GM18858 (cell line): Measurements from ENCODE around the gene ADIG.

ENCODE experiments used
- ATAC-seq: cut with Tn5 transposase; IDR thresholded peaks from one replicate; pipeline ENCODE4 v1.9.1; 2021; ENCODE audit not compliant: unreplicated experiment

The ADIG gene

DNA sequence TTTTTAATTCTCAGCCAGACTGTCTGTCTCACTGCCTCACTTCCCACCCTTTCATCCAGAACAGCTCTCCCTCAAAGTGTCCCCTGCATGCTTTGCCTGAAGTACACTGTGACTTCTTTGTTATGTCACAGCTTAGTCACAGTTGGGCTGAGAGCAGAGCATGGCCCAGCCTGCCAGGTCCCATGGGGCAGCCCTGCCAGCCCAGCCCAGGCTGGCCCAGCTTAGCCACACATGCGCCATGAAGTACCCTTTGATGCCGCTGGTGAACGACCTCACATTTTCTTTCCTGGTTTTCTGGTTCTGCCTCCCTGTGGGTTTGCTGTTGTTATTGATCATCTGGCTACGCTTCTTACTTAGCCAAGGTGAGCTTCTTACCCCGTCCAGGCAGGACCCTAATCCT, at the start of gene ADIG:
TSS of gene ADIG (plus strand) at position 185 of the 400 bp plus-strand sequence. CDS start at position 239, 54 bp downstream.
- ATAC-seq, result no peak

GRCh38 chr20:38534756-38535155, 46.2 kb upstream of the ADIG start:
- no peak for ATAC-seq

DNA sequence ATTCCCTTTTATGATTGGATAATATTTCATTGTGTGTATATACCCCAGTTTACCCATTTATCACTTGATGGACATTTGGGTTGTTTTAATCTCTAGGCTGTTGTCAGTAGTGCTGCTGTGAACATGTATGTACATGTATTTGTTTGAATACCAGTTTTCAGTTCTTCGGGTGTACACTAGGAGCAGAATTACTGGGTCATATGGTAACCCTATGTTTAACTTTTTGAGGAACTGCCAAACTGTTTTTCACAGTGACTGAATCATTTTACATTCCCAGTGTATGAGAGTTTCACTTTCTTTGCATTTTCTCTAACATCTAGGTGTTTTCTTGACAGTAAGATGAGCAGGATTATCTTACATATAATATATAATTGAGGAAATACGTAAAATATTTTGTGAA, 44.7 kb upstream of the ADIG start:
- no peak for ATAC-seq

- ATAC-seq, result no peak
Observed at GRCh38 chr20:38537176-38537575, 43.8 kb upstream of the ADIG start.

DNA sequence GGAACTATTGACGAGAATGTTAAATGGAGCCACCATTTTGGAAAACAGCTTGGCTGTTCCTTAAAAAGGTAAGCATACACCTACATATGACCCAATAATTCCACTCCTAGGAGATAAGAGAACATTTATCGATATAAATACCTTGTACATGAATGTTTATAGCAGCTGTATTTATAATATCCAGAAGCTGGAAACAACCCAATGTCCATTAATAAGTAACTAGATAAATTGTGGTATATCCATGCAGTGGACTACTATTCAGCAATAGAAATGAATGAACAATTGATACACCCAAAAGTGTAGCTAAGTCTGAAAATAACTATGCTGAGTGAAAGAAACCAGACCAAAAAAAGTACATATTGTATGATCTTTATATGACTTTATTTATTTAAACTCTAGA, 42.2 kb upstream of the ADIG start:
- no peak for ATAC-seq

DNA sequence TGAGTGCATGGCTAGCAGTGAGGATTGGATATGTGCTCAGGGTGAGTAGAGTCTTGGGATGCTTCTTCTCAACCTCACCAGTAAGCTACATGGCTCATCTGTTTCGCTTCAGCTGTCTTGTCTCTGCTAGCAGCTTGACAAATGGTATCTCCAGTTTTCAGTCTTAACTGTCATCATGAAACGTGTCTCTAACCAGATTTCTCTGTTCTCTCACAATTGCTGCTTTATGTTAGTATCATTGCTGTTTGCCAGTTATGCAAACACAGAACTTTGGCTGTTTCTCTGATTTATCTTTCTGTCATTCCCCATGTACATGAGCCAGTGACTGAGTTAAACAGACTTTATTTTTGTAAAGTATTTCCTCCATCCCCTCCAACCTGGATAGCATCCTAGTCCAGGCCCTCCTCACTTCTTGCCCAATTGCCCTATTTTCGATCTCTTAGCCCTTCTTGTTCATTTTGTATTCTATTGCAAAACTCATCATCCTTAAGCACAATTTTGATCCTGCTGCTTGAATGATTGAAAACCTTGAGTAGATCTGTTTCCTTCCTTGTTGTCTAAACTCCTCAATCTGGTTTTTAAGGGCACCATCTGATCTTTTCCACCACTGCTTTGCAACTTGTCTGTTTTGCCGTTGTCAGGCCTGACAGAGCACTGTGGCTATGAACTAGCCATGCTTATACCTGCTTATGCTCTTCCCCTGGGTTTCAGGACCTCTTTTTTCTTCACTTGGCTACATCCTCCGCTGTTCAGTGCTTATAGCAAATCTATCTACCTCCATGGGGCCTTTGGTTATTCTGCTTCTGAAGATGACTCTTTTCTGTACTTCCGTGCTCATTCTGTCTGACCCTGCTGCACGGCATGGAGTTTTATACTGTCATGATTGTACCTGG, 37.7 kb upstream of the ADIG start:
- ATAC-seq, result no peak

DNA sequence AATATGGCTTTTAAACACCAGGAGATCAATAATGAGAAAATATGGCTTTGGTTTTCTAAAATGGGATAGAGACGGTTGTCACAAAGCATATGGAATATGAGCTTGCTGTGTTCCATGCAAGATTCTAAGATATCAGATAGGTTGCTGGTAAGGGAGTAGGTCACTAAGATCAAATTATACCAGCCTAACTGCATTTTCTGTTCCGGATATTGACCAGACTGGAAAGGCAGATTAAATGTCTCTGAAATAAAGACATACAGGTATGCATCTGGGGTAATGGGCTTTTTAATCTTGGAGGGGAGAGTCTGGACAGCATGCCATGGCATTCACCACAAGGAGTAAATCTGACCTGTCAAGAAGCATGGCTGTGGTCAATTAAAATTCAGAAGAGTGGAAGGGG, 35.2 kb upstream of the ADIG start:
- no peak for ATAC-seq

DNA sequence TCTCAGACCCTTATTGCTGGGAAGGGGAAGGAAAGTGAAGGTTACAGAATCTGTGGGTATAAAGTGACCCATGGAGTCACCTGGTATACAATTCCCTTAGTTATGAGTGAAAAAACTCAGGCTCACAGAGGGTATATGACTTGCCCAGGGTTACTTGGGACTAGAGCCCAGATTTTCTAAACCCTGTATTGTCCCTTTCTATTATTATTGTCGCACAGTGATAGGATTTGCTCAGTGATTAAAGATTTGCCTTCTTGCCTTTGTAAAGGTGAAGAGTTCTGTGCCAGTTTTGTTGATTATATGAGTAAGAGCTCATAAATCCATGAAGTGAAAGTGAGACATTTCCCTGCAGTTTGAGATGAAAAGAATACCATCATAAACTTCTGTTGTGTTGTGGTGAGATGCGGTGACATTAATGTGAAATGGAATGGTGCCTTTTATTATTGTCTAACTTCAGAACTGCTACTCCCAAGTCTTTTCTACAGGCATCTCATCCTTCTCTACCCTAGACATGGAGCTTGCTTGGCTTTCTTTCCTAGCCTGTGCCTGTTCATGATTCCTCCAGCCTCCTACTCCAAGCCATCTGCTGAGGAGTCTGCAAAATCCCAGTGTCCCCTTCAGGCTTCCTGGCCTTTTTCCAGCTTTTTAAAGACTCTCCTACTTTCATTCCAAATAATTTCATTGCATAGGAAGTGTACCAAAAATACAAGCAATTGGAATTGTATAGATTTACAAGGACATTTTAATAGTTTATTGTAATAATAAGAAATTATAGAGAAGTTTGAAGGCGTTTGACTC, 33.5 kb upstream of the ADIG start:
- ATAC-seq, result no peak

- ATAC-seq, result no peak
Observed at GRCh38 chr20:38548356-38549083, 32.5 kb upstream of the ADIG start.

DNA sequence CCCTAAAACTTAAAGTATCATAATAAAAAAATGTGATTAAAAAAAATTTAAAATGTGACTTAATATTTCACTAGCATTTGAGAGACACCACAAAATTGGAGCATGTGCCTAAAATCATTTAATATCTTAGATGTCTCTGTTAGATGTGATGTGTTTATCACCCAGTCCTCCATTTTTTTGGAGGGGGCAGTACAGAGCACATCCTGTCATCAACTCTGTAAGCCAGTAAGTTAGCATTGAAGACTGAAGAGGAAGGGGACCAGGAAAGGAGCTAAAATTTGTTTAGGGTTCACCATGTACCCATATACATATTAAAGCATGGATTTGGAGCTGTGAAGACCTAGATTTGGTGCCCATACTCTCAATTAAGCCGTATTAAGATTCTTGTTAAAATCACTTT, 30.7 kb upstream of the ADIG start:
- ATAC-seq, result no peak

- no peak for ATAC-seq
Observed at GRCh38 chr20:38551056-38551626, 29.9 kb upstream of the ADIG start.

DNA sequence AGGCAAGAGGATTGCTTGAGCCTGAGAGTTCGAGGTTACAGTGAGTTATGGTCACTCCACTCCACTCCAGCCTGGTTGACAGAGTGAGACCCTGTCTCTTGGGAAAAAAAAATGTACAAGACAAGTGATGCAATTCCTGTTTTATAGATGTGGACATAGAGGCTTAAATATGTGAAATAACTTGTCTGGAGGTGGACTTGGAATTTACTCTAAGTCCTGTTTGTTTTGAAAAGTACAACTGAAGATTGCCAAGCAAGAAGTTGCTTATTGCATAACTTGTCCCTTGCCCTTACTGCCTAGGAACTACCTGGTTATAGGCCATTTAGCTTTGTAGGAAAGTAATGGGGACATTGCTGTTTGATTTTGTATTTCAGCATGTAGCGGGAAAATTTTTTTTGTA, 26.0 kb upstream of the ADIG start:
- ATAC-seq, result no peak

GRCh38 chr20:38555395-38555794, 25.6 kb upstream of the ADIG start:
- no peak for ATAC-seq

DNA sequence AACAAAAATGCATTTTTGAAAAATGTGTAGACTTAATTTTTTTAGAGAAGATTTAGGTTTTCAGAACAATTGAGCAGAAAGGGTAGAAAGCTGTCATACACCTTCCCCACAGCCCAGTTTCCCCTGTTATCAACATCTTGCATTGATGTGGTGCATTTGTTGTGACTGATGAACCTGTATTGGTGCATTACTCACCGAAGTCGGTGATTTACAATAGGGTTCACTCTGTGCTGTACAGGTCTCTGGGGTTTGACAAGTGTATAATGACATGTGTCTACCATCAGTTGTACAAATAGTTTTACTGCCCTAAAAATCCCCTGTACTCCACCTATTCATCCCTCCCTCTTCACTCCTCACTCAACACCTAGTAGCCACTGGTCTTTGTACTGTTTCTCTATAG, 23.8 kb upstream of the ADIG start:
- ATAC-seq, result no peak

DNA sequence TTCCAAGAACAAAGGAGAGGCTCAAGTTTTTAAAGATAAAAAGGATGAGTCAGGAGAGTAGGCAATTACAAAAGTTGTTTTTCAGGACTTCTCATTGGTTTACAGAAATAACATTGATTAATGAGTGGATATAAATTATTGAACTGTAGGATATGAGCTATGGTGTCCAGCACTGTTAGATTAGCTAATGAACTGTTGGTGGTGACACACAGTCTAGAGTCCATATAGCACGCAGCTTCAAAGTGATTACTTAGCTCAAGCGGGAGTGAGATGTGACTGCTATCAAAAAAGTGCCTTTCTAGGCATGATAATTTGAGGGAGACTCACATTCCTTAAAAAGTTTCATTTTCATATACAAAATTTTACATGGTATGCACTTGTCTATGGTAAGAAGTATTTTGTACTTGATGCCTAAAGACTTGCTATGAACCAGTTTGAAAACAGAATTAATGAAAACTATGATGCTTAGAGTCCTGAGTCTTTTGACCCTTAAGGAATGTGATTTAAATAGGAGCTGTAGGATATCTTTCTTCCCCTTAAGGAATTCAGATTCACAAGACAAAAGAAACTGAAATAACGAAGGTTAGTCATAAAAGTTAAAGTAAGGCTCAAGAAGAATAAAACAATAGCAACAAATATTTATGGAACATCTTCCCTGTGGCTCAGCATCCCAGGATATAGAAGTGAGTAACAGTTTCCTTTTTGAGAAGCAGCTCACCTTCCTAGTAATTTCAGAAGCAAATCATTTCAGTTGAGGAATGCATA, 22.2 kb upstream of the ADIG start:
- no peak for ATAC-seq

GRCh38 chr20:38559764-38560163, 21.2 kb upstream of the ADIG start:
- ATAC-seq, result no peak

- no peak for ATAC-seq
Observed at GRCh38 chr20:38563802-38564431, 17.1 kb upstream of the ADIG start.

- ATAC-seq, result no peak
Observed at GRCh38 chr20:38564680-38565079, 16.3 kb upstream of the ADIG start.

- no peak for ATAC-seq
Observed at GRCh38 chr20:38566036-38566598, 14.9 kb upstream of the ADIG start.
